ENCODE measurements around the gene TMBIM4. TPM values are rescaled to one million over a fixed set of nuclear protein-coding genes. Genes with fewer than 3 reads are reported as not detected.

The TMBIM4 gene
- total RNA-seq, 1 experiment from 2014 or later = 115 TPM

- ATAC-seq (no peak), DNase-seq (ENCODE audit: low read depth, low spot score) (no peak)
- no peak for TF ChIP-seq SIN3A (IDR thresholded peaks at IDR 0.05; ENCODE audit: borderline replicate concordance, insufficient read depth, low read depth, low read length)
- TF ChIP-seq TCF7L2 (IDR thresholded peaks at IDR 0.05; ENCODE audit: low read depth, low read length) = no peak
- no peak for TF ChIP-seq POLR2AphosphoS5 (IDR thresholded peaks at IDR 0.05; ENCODE audit: low read depth, low read length)
- TF ChIP-seq, protein P1, sequence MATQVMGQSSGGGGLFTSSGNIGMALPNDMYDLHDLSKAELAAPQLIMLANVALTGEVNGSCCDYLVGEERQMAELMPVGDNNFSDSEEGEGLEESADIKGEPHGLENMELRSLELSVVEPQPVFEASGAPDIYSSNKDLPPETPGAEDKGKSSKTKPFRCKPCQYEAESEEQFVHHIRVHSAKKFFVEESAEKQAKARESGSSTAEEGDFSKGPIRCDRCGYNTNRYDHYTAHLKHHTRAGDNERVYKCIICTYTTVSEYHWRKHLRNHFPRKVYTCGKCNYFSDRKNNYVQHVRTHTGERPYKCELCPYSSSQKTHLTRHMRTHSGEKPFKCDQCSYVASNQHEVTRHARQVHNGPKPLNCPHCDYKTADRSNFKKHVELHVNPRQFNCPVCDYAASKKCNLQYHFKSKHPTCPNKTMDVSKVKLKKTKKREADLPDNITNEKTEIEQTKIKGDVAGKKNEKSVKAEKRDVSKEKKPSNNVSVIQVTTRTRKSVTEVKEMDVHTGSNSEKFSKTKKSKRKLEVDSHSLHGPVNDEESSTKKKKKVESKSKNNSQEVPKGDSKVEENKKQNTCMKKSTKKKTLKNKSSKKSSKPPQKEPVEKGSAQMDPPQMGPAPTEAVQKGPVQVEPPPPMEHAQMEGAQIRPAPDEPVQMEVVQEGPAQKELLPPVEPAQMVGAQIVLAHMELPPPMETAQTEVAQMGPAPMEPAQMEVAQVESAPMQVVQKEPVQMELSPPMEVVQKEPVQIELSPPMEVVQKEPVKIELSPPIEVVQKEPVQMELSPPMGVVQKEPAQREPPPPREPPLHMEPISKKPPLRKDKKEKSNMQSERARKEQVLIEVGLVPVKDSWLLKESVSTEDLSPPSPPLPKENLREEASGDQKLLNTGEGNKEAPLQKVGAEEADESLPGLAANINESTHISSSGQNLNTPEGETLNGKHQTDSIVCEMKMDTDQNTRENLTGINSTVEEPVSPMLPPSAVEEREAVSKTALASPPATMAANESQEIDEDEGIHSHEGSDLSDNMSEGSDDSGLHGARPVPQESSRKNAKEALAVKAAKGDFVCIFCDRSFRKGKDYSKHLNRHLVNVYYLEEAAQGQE (IDR thresholded peaks at IDR 0.05; ENCODE audit: insufficient read depth in 1 of 2, low read depth in 2 of 2, low read length in 1 of 2) = no peak
- TF ChIP-seq, protein P2, sequence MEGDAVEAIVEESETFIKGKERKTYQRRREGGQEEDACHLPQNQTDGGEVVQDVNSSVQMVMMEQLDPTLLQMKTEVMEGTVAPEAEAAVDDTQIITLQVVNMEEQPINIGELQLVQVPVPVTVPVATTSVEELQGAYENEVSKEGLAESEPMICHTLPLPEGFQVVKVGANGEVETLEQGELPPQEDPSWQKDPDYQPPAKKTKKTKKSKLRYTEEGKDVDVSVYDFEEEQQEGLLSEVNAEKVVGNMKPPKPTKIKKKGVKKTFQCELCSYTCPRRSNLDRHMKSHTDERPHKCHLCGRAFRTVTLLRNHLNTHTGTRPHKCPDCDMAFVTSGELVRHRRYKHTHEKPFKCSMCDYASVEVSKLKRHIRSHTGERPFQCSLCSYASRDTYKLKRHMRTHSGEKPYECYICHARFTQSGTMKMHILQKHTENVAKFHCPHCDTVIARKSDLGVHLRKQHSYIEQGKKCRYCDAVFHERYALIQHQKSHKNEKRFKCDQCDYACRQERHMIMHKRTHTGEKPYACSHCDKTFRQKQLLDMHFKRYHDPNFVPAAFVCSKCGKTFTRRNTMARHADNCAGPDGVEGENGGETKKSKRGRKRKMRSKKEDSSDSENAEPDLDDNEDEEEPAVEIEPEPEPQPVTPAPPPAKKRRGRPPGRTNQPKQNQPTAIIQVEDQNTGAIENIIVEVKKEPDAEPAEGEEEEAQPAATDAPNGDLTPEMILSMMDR (IDR thresholded peaks at IDR 0.05) = no peak
- ChIA-PET CTCF (no interaction called here), POLR2A (no interaction called here)
- H3K4me3 ChIP-seq (ENCODE audit: low read depth in 2 of 2, low read length in 2 of 2) = peak overlapping the region; percentile 64 to 86
- H3K9me3 ChIP-seq (ENCODE audit: control insufficient read depth, insufficient read depth, low read depth, low read length) = no peaks in the 10 kb centered on the region
- H3K4me1 ChIP-seq (ENCODE audit: control insufficient read depth, insufficient read depth, low read length) = no peaks in the 10 kb centered on the region
- peak overlapping the region; percentile 97 for H3K27ac ChIP-seq (ENCODE audit: low read length)
- in situ Hi-C loops (cut with HindIII; ENCODE audit: low pct_unique_long_range_greater_than_20kb, low sequenced_read_pairs) = no loop called here
- no TSS peak for BruUV-seq (replicated peaks)
- peaks cover 6% of the 10 kb centered on the region; the same call in 1 of the 2 replicates for H3K36me3 ChIP-seq (ENCODE audit: control insufficient read depth, insufficient read depth, low read length)
- intact Hi-C loops (cut with micrococcal nuclease; ENCODE audit: unreplicated experiment) = no loop called here
- no peaks in the 10 kb centered on the region for H3K27me3 ChIP-seq (ENCODE audit: control insufficient read depth, insufficient read depth, low read length)
Observed at GRCh38 chr12:66170606-66171005, 810 bp upstream of the TMBIM4 start.

GRCh38 chr12:66168410-66168809 is 1.4 kb downstream of the TMBIM4 start:
- no peaks in the 10 kb centered on the region for H3K27me3 ChIP-seq (ENCODE audit: control insufficient read depth, insufficient read depth, low read length)
- TF ChIP-seq TCF7L2 (IDR thresholded peaks at IDR 0.05; ENCODE audit: low read depth, low read length) (no peak), POLR2AphosphoS5 (IDR thresholded peaks at IDR 0.05; ENCODE audit: low read depth, low read length) (no peak), SIN3A (IDR thresholded peaks at IDR 0.05; ENCODE audit: borderline replicate concordance, insufficient read depth, low read depth, low read length) (no peak)
- TF ChIP-seq, protein P2 (IDR thresholded peaks at IDR 0.05) = no peak
- TF ChIP-seq, protein P1 (IDR thresholded peaks at IDR 0.05; ENCODE audit: insufficient read depth in 1 of 2, low read depth in 2 of 2, low read length in 1 of 2) = no peak
- intact Hi-C loops (cut with micrococcal nuclease; ENCODE audit: unreplicated experiment) (no loop called here), in situ Hi-C loops (cut with HindIII; ENCODE audit: low pct_unique_long_range_greater_than_20kb, low sequenced_read_pairs) (no loop called here)
- DNase-seq (ENCODE audit: low read depth, low spot score) (no peak), ATAC-seq (no peak)
- CTCF ChIA-PET = interaction anchor here (0.7 kb wide), 1 partner anchor 67 kb away, joined by 3 read pairs; no protein-coding TSS in a partner anchor
- peak overlapping the region; percentile 64 to 86 for H3K4me3 ChIP-seq (ENCODE audit: low read depth in 2 of 2, low read length in 2 of 2)
- H3K27ac ChIP-seq (ENCODE audit: low read length) = peak overlapping the region; percentile 97
- peaks cover 6% of the 10 kb centered on the region; the same call in 1 of the 2 replicates for H3K36me3 ChIP-seq (ENCODE audit: control insufficient read depth, insufficient read depth, low read length)
- H3K9me3 ChIP-seq (ENCODE audit: control insufficient read depth, insufficient read depth, low read depth, low read length) = peaks cover 7% of the 10 kb centered on the region; the same call in 1 of the 2 replicates
- POLR2A ChIA-PET = interaction anchor here (1.3 kb wide), 1 partner anchor 22 kb away, joined by 3 read pairs; no protein-coding TSS in a partner anchor
- no peaks in the 10 kb centered on the region for H3K4me1 ChIP-seq (ENCODE audit: control insufficient read depth, insufficient read depth, low read length)
- BruUV-seq (replicated peaks) = TSS peak; percentile 45
